ENCODE results near the gene TMED6.

DNA sequence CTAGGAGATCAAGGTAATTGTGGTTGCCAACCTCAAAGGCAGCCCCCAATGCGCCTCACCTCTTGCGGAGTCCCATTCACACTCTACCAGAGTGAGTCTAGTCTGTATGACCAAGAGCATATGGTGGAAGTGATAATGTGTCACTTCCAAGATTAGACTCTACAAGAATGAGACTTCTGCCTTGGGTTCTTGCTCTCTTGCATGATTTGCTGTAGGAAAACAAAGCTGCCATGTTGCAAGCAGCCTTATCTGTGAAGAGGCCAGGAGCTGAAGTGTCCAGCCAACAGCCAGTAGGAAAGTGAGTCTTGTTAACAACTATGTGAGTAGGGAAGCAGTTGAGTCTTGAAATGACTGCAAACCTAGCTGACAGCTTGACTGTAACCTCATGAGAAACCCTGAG, 30.8 kb upstream of the TMED6 start:
- TF ChIP-seq, protein P1, sequence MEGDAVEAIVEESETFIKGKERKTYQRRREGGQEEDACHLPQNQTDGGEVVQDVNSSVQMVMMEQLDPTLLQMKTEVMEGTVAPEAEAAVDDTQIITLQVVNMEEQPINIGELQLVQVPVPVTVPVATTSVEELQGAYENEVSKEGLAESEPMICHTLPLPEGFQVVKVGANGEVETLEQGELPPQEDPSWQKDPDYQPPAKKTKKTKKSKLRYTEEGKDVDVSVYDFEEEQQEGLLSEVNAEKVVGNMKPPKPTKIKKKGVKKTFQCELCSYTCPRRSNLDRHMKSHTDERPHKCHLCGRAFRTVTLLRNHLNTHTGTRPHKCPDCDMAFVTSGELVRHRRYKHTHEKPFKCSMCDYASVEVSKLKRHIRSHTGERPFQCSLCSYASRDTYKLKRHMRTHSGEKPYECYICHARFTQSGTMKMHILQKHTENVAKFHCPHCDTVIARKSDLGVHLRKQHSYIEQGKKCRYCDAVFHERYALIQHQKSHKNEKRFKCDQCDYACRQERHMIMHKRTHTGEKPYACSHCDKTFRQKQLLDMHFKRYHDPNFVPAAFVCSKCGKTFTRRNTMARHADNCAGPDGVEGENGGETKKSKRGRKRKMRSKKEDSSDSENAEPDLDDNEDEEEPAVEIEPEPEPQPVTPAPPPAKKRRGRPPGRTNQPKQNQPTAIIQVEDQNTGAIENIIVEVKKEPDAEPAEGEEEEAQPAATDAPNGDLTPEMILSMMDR (IDR thresholded peaks at IDR 0.05) = no peak
- TF ChIP-seq HMGA2 (CRISPR knock-in tag; IDR thresholded peaks at IDR 0.05) = no peak
- TF ChIP-seq, protein P2, sequence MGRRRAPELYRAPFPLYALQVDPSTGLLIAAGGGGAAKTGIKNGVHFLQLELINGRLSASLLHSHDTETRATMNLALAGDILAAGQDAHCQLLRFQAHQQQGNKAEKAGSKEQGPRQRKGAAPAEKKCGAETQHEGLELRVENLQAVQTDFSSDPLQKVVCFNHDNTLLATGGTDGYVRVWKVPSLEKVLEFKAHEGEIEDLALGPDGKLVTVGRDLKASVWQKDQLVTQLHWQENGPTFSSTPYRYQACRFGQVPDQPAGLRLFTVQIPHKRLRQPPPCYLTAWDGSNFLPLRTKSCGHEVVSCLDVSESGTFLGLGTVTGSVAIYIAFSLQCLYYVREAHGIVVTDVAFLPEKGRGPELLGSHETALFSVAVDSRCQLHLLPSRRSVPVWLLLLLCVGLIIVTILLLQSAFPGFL (CRISPR knock-in tag; IDR thresholded peaks at IDR 0.05; ENCODE audit: borderline replicate concordance) = no peak
- TF ChIP-seq, protein P3, sequence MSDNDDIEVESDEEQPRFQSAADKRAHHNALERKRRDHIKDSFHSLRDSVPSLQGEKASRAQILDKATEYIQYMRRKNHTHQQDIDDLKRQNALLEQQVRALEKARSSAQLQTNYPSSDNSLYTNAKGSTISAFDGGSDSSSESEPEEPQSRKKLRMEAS (CRISPR knock-in tag; IDR thresholded peaks at IDR 0.05) = no peak
- no peak for TF ChIP-seq ZBTB21 (CRISPR knock-in tag; IDR thresholded peaks at IDR 0.05; ENCODE audit: borderline replicate concordance)
- TF ChIP-seq, protein P4, sequence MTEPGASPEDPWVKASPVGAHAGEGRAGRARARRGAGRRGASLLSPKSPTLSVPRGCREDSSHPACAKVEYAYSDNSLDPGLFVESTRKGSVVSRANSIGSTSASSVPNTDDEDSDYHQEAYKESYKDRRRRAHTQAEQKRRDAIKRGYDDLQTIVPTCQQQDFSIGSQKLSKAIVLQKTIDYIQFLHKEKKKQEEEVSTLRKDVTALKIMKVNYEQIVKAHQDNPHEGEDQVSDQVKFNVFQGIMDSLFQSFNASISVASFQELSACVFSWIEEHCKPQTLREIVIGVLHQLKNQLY (CRISPR knock-in tag; IDR thresholded peaks at IDR 0.05) = no peak

Measured in WTC11 (cell line).